Esophagus muscularis mucosa (tissue), 4 donors: Measurements from ENCODE around the gene APEX1. TPM values are rescaled to one million over a fixed set of nuclear protein-coding genes. Genes with fewer than 3 reads are reported as not detected.

Experiments
- DNase-seq: peaks from one replicate; pipeline ENCODE4 v3.0.0-alpha.2; 2017; ENCODE audit errors: extremely low spot score
- H3K27ac ChIP-seq, 4 donors: fragments of 200-600 bp; sonication (generic); replicated peaks in 1 of 4; 1 replicate in 3 of 4; 2 replicates in 1 of 4; pipeline ENCODE4 v1.5.1; 2016 to 2019; ENCODE audit warnings: mild to moderate bottlenecking in 1 of 4
- H3K27me3 ChIP-seq, 4 donors: fragments of 200-600 bp; sonication (generic); one replicate each; pipeline versions ENCODE4 v1.5.1 to v1.6.0; 2016 to 2019
- H3K36me3 ChIP-seq, 4 donors: fragments of 200-600 bp; sonication (generic); one replicate each; pipeline ENCODE4 v1.5.1; 2016 to 2019
- H3K4me1 ChIP-seq, 4 donors: fragments of 200-600 bp; sonication (generic); one replicate each; pipeline ENCODE4 v1.5.1; 2016 to 2019
- H3K4me3 ChIP-seq, 4 donors: fragments of 200-600 bp; sonication (generic); 1 replicate in 2 of 4; 2 replicates in 2 of 4; pipeline ENCODE4 v1.5.1; 2016 to 2019; ENCODE audit warnings: mild to moderate bottlenecking in 4 of 4, moderate library complexity in 1 of 4
- H3K9me3 ChIP-seq, 4 donors: fragments of 200-600 bp; sonication (generic); 1 replicate in 3 of 4; 2 replicates in 1 of 4; pipeline ENCODE4 v1.5.1; 2016 to 2019
- CTCF ChIP-seq, 3 experiments: fragments of 200-600 bp in 2 of 3; fragments of 450-650 bp in 1 of 3; sonication (generic) in 2 of 3; IDR thresholded peaks; one replicate each; pipeline ENCODE4 v1.5.1; 2017 to 2019; ENCODE audit warnings: antibody characterized with exemption in 3 of 3, mild to moderate bottlenecking in 2 of 3, moderate library complexity in 1 of 3
- EP300 ChIP-seq: sonication (generic); formaldehyde crosslinking; IDR thresholded peaks from one replicate; pipeline ENCODE4 v1.6.1; 2017; ENCODE audit warnings: antibody characterized with exemption
- POLR2A ChIP-seq: fragments of 450-650 bp; IDR thresholded peaks from one replicate; pipeline ENCODE4 v1.6.1; 2017; ENCODE audit warnings: antibody characterized with exemption, moderate library complexity, mild to moderate bottlenecking, low read depth
- POLR2AphosphoS5 ChIP-seq, 2 donors: sonication (generic); formaldehyde crosslinking; IDR thresholded peaks; one replicate each; pipeline ENCODE4 v1.6.1; 2017; ENCODE audit warnings: antibody characterized with exemption in 2 of 2
- WGBS: methylation state at CpG from one replicate; pipeline ENCODE4 v1.1.5; 2018; 5-methylcytosine and 5-hydroxymethylcytosine counted together
- intact Hi-C: fragments of 100-400 bp; cut with DNase I; formaldehyde crosslinking; loops from one replicate; pipeline ENCODE4 v1.15.1; 2023
- total RNA-seq, 4 donors: library from RNA; depleted of rRNA; stranded (reverse); fragments of >200 nt; gene quantifications; one replicate each; pipeline versions ENCODE4 v1.1.0 to v1.2.1, GENCODE V29; 2016

Gene APEX1
- total RNA-seq, 4 donors from 2014 or later, result 101 to 105 (median 104) TPM

DNA sequence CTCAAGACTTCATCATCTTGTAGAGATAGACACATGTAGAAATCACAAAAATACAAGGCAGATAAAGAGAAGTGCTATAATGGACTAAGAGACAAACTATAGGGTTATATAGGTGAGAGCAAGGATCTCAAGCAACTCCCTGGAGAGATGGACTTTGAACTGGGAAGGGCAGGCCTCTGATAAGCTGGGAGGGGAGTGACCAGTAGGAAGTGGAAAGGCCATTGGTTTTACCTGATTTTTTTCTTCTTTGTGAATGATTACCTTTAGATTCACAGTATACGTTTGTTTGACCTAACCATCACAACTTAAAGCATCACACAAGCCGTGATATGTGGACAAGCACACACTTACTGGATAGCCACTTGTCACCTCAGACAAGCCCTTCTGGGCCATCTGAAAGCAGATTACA is 36.5 kb upstream of the APEX1 start:
- Histone ChIP-seq H3K27me3 (peaks cover 0 to 3% (median 0%) of the 10 kb centered on the region in 4 donors), H3K36me3 (no peaks in the 10 kb centered on the region), H3K4me1 (peaks cover 8 to 11% (median 11%) of the 10 kb centered on the region in 4 donors), H3K27ac (no peak overlapping the region), H3K4me3 (no peak overlapping the region), H3K9me3 (no peaks in the 10 kb centered on the region)
- no peak for TF ChIP-seq CTCF (IDR thresholded peaks at IDR 0.05)
- intact Hi-C loops, result loop anchor here (5.0 kb wide), 1 partner anchor 34 kb away; the partner anchor contains the start of gene OSGEP
- WGBS, result 91% methylated on average over 2 of the region's 2 CpGs
- DNase-seq, result no peak

DNA sequence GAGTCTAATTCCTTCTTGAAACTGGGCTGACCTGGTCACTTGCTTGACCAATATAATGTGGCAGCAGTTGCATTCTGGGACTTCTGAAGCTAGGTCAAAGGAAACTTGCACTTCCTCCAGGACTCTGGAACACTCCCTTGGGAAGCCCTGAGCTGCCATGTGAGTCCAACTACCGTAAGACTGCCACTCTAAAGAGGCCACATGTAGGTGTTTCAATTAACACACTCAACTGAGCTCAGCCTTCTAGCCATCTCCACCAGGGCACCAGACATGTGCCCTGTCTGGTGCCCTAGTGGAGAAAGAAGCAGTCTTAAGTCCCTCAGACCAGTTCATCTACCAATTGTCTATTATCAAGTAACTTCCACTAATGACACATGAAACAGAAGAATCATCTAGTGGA is 35.6 kb upstream of the APEX1 start:
- TF ChIP-seq POLR2A (no peak), EP300 (no peak), CTCF (IDR thresholded peaks at IDR 0.05) (no peak), POLR2AphosphoS5 (IDR thresholded peaks at IDR 0.05) (no peak)
- no peak overlapping the region for H3K4me3 ChIP-seq
- H3K9me3 ChIP-seq, result no peaks in the 10 kb centered on the region
- H3K27ac ChIP-seq, result no peak overlapping the region
- DNase-seq, result no peak
- peaks cover 0 to 4% (median 3%) of the 10 kb centered on the region in 4 donors for H3K4me1 ChIP-seq
- 63% methylated on average over 1 of the region's 1 CpG for WGBS
- intact Hi-C loops, result loop anchor here (5.0 kb wide), 1 partner anchor 33 kb away; the partner anchor contains the start of gene OSGEP
- peaks cover 0 to 3% (median 0%) of the 10 kb centered on the region in 4 donors for H3K27me3 ChIP-seq
- no peaks in the 10 kb centered on the region for H3K36me3 ChIP-seq

GRCh38 chr14:20421267-20421666 is 33.8 kb upstream of the APEX1 start:
- no peak for DNase-seq
- H3K4me3 ChIP-seq, result no peak overlapping the region
- WGBS, result 42% methylated on average over 2 of the region's 2 CpGs
- peaks cover 0 to 3% (median 0%) of the 10 kb centered on the region in 4 donors for H3K27me3 ChIP-seq
- H3K27ac ChIP-seq, result no peak overlapping the region
- no peak for TF ChIP-seq POLR2AphosphoS5 (IDR thresholded peaks at IDR 0.05)
- no peak for TF ChIP-seq CTCF (IDR thresholded peaks at IDR 0.05)
- no peak for TF ChIP-seq EP300
- TF ChIP-seq POLR2A, result no peak
- intact Hi-C loops, result no loop called here
- H3K9me3 ChIP-seq, result no peaks in the 10 kb centered on the region
- no peaks in the 10 kb centered on the region for H3K4me1 ChIP-seq
- no peaks in the 10 kb centered on the region for H3K36me3 ChIP-seq

- peaks cover 0 to under 1% (median 0%) of the 10 kb centered on the region in 4 donors for H3K4me1 ChIP-seq
- 72% methylated on average over 2 of the region's 2 CpGs for WGBS
These were observed 32.1 kb upstream of the APEX1 start for GRCh38 chr14:20422886-20423285.

More at GRCh38 chr14:20422886-20423285, 32.1 kb upstream of the APEX1 start:
- Histone ChIP-seq H3K27me3 (peaks cover 0 to 3% (median 0%) of the 10 kb centered on the region in 4 donors), H3K4me3 (no peak overlapping the region), H3K36me3 (no peaks in the 10 kb centered on the region), H3K27ac (no peak overlapping the region), H3K9me3 (no peaks in the 10 kb centered on the region)
- DNase-seq, result no peak
- TF ChIP-seq POLR2AphosphoS5 (IDR thresholded peaks at IDR 0.05) (no peak), CTCF (IDR thresholded peaks at IDR 0.05) (no peak), POLR2A (no peak), EP300 (no peak)
- intact Hi-C loops, result no loop called here
